NCI-H345 (cell line): Measurements from ENCODE around the gene MLANA.

Experiments used
- DNase-seq: peaks from one replicate; lab custom pipeline; 2025; lab: John Stamatoyannopoulos, UW

The MLANA gene

GRCh38 chr9:5958273-5958672 is 67.6 kb downstream of the MLANA start:
- DNase-seq: no peak
